MG63 (cell line): Measurements from ENCODE around the gene P2RY12. TPM values are rescaled to one million over a fixed set of nuclear protein-coding genes. Genes with fewer than 3 reads are reported as not detected.
"Not testable (repeated sequence)": the region's sequence is repeated elsewhere in the genome, so short reads cannot be mapped to it uniquely, and the experiment has no call there.

ENCODE experiments used
- DNase-seq: peaks from one replicate; pipeline ENCODE4 v3.0.0-alpha.2; 2020
- H3K27me3 ChIP-seq: fragments of 250-450 bp; sonication (Bioruptor Pico); 2 replicates; pipeline ENCODE4 v1.5.1; 2020; ENCODE audit warnings: mild to moderate bottlenecking, moderate library complexity
- H3K36me3 ChIP-seq: fragments of 250-450 bp; sonication (Bioruptor Pico); 2 replicates; pipeline ENCODE4 v1.5.1; 2020; ENCODE audit warnings: mild to moderate bottlenecking, moderate library complexity
- H3K4me3 ChIP-seq: fragments of 250-450 bp; sonication (Bioruptor Pico); 2 replicates; pipeline ENCODE4 v1.5.1; 2020; ENCODE audit warnings: mild to moderate bottlenecking, moderate library complexity
- H3K9me3 ChIP-seq: fragments of 250-450 bp; sonication (Bioruptor Pico); 2 replicates; pipeline ENCODE4 v1.5.1; 2020; ENCODE audit warnings: mild to moderate bottlenecking, moderate library complexity
- total RNA-seq: library from RNA; depleted of rRNA; stranded (reverse); fragments of >200 nt; shearing (Covaris generic); gene quantifications from 2 replicates; pipeline ENCODE4 v1.2.3, GENCODE V29; 2014; ENCODE audit warnings: low replicate concordance

P2RY12 gene
- total RNA-seq, 1 experiment from 2014 or later = not detected

DNA sequence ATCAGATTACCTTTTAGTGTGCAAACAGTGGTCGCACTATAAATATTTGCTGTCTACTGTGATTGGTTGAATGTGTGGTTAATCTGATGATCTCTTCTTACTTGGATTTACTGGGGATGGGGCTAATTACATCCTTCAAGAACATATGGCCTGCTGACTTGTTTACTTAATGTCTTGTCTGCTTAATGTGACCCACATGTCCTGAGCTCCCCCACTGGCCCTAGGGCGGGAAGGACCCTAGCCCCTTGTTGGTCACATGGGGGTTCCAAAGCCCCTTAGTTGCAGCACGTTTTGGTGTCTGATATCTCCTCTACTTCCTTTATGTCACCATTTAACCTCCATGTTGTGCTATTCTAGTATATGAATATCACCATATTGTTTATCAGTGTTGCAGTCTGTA, 17.8 kb upstream of the P2RY12 start:
- Histone ChIP-seq H3K4me3 (no peak overlapping the region), H3K27me3 (no peaks in the 10 kb centered on the region), H3K9me3 (no peaks in the 10 kb centered on the region), H3K36me3 (no peaks in the 10 kb centered on the region)
- no peak for DNase-seq

GRCh38 chr3:151400341-151400740, 15.8 kb upstream of the P2RY12 start:
- DNase-seq = no peak
- Histone ChIP-seq H3K9me3 (no peaks in the 10 kb centered on the region), H3K27me3 (no peaks in the 10 kb centered on the region), H3K36me3 (no peaks in the 10 kb centered on the region), H3K4me3 (no peak overlapping the region)

- no peak for DNase-seq
- H3K9me3 ChIP-seq = no peaks in the 10 kb centered on the region
- no peaks in the 10 kb centered on the region for H3K27me3 ChIP-seq
- H3K4me3 ChIP-seq = no peak overlapping the region
- H3K36me3 ChIP-seq = no peaks in the 10 kb centered on the region
These were observed 14.3 kb upstream of the P2RY12 start for GRCh38 chr3:151398895-151399294.

- Histone ChIP-seq H3K9me3 (no peaks in the 10 kb centered on the region), H3K27me3 (no peaks in the 10 kb centered on the region), H3K4me3 (no peak overlapping the region), H3K36me3 (no peaks in the 10 kb centered on the region)
- DNase-seq = no peak
These were observed 11.3 kb upstream of the P2RY12 start for GRCh38 chr3:151395806-151396205.

DNA sequence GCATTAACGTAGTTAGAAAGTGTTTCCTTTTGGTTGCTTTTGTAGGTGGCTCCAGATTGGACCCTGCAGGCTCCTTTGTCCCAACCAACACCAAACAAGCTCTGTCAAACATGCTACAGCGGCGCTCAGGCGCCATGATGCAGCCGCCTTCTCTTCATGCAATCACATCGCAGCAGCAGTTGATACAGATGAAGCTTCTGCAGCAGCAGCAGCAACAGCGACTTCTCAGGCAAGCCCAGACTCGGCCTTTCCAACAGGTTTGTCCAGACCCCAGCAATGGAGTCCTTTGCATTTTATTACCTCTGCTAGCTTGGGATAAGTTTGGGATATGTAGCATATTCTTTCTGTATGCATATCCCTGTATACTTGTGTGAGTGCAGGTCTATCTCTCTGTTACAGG, 10.1 kb upstream of the P2RY12 start:
- DNase-seq = no peak
- no peaks in the 10 kb centered on the region for H3K9me3 ChIP-seq
- no peaks in the 10 kb centered on the region for H3K27me3 ChIP-seq

GRCh38 chr3:151393941-151394340, 9.4 kb upstream of the P2RY12 start:
- no peak overlapping the region for H3K4me3 ChIP-seq
- H3K9me3 ChIP-seq = no peaks in the 10 kb centered on the region
- H3K36me3 ChIP-seq = no peaks in the 10 kb centered on the region
- no peak for DNase-seq
- H3K27me3 ChIP-seq = no peaks in the 10 kb centered on the region

More for the DNA sequence above, 10.1 kb upstream of the P2RY12 start:
- no peak overlapping the region for H3K4me3 ChIP-seq
- H3K36me3 ChIP-seq = no peaks in the 10 kb centered on the region

- Histone ChIP-seq H3K27me3 (no peaks in the 10 kb centered on the region), H3K9me3 (no peaks in the 10 kb centered on the region), H3K36me3 (no peaks in the 10 kb centered on the region), H3K4me3 (no peak overlapping the region)
- DNase-seq = no peak
These were observed 8.7 kb upstream of the P2RY12 start for GRCh38 chr3:151393146-151393830.

- H3K4me3 ChIP-seq, DNase-seq, H3K27me3 ChIP-seq, H3K36me3 ChIP-seq, H3K9me3 ChIP-seq: not testable (repeated sequence)
These were observed 7.6 kb upstream of the P2RY12 start for GRCh38 chr3:151392191-151392590.

DNA sequence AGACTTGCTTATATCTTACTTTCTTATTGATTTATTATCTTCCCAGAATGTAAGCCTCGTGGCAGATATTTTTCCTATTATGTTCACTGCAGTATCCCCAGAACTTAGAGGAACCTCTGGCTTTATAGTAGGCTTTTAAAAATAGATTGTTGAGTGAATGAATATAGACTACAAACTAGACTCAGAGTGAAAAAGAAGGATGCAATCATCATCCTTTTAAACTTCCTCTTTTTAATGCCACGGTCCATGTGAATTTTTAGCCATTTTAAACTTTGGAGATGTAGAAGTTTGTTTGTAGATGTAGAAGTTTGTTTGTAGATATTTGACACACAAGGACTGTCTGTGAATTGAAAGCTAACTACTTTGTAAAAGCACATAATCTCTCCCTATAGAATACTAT, 7.2 kb upstream of the P2RY12 start:
- Histone ChIP-seq H3K4me3 (no peak overlapping the region), H3K9me3 (no peaks in the 10 kb centered on the region), H3K27me3 (no peaks in the 10 kb centered on the region), H3K36me3 (no peaks in the 10 kb centered on the region)
- DNase-seq = no peak

DNA sequence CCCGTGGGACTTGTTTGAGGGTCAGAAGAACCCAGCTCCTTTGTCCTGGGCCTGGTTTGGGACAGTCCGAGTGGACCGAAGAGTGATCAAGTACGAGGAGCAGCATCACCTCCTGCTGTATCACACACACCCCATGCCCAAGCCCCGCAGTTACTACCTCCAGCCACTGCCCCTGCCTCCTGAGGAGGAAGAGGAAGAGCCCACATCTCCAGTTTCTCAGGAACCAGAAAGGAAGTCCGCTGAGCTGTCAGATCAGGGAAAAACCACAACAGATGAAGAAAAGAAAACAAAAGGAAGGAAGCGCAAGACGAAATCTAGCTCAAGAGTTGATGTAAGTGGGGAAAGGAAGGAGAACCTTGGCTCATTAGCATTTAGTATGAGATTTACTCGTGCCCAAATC, 3.3 kb upstream of the P2RY12 start:
- H3K36me3 ChIP-seq = no peaks in the 10 kb centered on the region
- no peak for DNase-seq
- H3K9me3 ChIP-seq = no peaks in the 10 kb centered on the region
- no peak overlapping the region for H3K4me3 ChIP-seq
- H3K27me3 ChIP-seq = no peaks in the 10 kb centered on the region

DNA sequence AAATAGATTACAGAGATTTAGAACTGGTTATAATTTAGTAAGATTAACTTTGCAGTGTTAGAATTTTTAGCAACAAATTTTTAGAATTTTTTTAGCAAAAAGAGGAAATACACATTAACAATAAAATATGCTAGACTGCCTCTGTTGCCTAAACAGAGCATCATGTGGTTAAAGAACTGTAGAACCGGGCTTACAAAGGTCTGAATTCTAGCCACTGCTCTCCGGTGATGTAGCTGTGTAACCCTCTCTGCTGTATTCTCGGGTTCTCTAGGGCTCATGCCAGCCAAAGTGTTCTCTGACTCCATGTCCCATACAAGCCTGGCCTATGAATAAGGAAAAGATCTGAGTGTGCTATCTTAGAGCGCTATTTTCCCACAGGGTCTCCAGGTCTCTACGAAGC, 2.9 kb upstream of the P2RY12 start:
- Histone ChIP-seq H3K27me3 (no peaks in the 10 kb centered on the region), H3K36me3 (no peaks in the 10 kb centered on the region), H3K9me3 (no peaks in the 10 kb centered on the region), H3K4me3 (no peak overlapping the region)
- no peak for DNase-seq

DNA sequence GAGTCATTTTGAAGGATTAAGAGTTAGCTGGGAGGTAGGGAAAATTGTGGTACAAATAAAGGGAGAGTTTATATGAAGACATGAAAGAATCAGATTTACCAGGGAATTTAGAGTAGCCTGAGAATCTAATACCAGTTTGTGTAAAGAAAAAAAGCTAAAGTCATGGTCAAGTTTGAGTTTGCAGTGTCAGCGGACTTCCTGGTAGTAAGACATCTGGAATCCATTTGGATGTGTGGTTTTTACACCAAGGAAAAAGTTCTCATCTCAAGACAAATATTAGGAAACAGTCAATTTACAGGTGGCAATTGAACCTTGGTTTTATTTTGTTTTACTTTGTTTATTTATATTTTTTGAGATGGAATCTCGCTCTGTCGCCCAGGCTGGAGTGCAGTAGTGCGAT, 1.5 kb upstream of the P2RY12 start:
- Histone ChIP-seq H3K9me3 (no peaks in the 10 kb centered on the region), H3K27me3 (no peaks in the 10 kb centered on the region), H3K36me3 (no peaks in the 10 kb centered on the region), H3K4me3 (no peak overlapping the region)
- no peak for DNase-seq

DNA sequence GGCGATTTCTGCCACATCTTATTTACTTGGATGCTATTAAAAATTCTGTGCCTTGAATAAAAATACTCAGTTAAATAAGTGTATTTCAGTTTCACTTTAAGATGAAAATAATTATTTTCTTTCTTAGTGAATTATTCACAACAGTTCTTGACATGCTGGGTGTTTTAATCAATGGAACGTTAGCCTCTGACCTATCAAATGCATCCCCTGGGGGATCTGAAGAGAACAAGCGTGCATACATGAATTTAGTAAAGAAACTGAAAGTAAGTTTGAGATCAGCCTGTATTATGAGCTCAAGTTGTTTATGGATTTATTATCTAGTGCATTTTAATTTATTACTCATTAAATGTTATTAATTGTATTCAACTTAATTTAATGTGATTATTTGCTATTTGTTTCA, 597 bp downstream of the P2RY12 start:
- DNase-seq = no peak
- no peaks in the 10 kb centered on the region for H3K27me3 ChIP-seq
- H3K4me3 ChIP-seq = no peak overlapping the region
- H3K9me3 ChIP-seq = no peaks in the 10 kb centered on the region
- H3K36me3 ChIP-seq = no peaks in the 10 kb centered on the region

- Histone ChIP-seq H3K27me3 (no peaks in the 10 kb centered on the region), H3K4me3 (no peak overlapping the region), H3K36me3 (no peaks in the 10 kb centered on the region), H3K9me3 (no peaks in the 10 kb centered on the region)
- no peak for DNase-seq
These were observed 1.4 kb downstream of the P2RY12 start for GRCh38 chr3:151383111-151383510.

GRCh38 chr3:151382671-151383070, 1.9 kb downstream of the P2RY12 start:
- Histone ChIP-seq H3K4me3 (no peak overlapping the region), H3K9me3 (no peaks in the 10 kb centered on the region), H3K36me3 (no peaks in the 10 kb centered on the region)

DNA sequence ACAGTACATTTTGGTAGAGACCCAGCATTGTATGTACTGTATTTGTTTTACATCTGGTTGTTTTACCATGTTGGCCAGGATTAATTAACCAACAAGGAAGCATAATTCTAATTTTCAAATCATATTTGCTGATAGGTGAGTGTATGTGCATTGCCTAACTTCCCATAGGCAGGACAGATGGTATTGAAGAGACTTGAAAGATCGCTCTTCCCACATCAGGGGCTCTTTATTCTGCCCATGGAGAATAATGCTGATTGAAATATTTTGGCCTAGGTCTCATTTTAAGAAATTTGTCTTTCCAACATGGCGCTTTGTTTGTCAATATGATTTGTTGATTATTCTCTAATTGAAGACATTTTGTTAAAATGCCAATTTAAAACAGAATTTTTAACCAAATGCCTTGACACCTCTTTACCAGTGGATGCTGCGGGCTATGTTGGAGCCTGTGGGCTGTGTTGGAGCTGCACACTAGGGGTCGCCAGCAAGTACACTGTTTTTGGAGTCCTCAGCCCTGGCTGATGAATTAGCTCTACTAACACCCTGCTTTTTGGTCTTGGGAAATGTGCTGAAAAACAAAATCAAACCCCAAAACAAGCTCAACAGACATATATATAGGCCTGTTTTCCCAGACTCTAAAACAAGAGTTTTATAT, 5.3 kb downstream of the P2RY12 start:
- no peaks in the 10 kb centered on the region for H3K27me3 ChIP-seq
- DNase-seq = peak; percentile 20
- H3K4me3 ChIP-seq = no peak overlapping the region
- H3K36me3 ChIP-seq = no peaks in the 10 kb centered on the region
- no peaks in the 10 kb centered on the region for H3K9me3 ChIP-seq

More at GRCh38 chr3:151382671-151383070, 1.9 kb downstream of the P2RY12 start:
- no peaks in the 10 kb centered on the region for H3K27me3 ChIP-seq
- no peak for DNase-seq

DNA sequence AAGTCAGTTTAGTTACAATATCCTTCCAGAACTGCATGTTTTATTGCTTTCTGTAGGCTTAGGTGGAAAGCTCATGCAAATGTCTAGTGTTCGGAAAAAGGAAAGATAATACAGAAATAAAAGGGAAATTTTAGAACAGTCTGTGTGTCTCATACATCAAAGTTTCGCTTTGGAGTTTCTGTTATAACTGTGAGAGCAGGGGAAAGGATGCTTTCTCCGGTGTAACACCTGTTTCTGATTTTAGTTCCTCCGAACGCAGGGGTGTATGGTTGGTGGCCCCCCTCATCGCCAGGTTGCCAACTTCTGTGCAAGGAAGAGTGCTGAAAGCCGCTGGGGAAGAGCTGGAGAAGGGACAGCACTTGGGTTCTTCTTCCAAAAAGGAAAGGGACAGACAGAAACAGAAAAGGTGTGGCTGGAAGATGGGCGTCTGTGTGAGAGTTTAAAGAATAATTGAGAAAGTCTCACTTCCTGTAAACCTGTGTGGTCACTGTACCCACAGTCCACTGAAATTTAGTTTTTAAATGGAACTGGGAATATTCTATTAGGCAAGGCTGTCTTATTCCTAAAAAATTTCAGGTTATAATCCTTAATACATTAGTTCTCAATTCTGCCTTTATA, 6.7 kb downstream of the P2RY12 start:
- DNase-seq = no peak
- H3K36me3 ChIP-seq = no peaks in the 10 kb centered on the region
- H3K4me3 ChIP-seq = no peak overlapping the region

More for the DNA sequence above, 6.7 kb downstream of the P2RY12 start:
- Histone ChIP-seq H3K9me3 (no peaks in the 10 kb centered on the region), H3K27me3 (no peaks in the 10 kb centered on the region)
